H1 (cell line): Measurements from ENCODE around the gene FAAP100. TPM values are rescaled to one million over a fixed set of nuclear protein-coding genes. Genes with fewer than 3 reads are reported as not detected.

Experiments
- CTCF ChIA-PET: fragments of 300-600 bp; sonication (Branson Sonifier 250); formaldehyde crosslinking; loops from one replicate; lab custom pipeline; 2021; ENCODE audit not compliant: partially characterized antibody; lab: Charles Lee
- POLR2A ChIA-PET: fragments of 300-600 bp; sonication (Branson Sonifier 250); formaldehyde crosslinking; loops from one replicate; lab custom pipeline; 2021; ENCODE audit warnings: inconsistent platforms; ENCODE audit not compliant: partially characterized antibody; lab: Charles Lee
- DNase-seq, 2 experiments: peaks; one replicate each; pipeline versions ENCODE4 v3.0.0 to v3.0.0-alpha.2; 2010 to 2022; ENCODE audit warnings: low spot score in 2 of 2, low read depth in 1 of 2, mixed read lengths in 1 of 2
- FAIRE-seq: peaks from 2 replicates; lab custom pipeline; 2011; peaks lifted over from hg19 to GRCh38; lab: Jason Lieb, UNC
- H2AFZ ChIP-seq: 2 replicates; pipeline ENCODE4 v1.8.1; 2012; ENCODE audit warnings: low read length, inconsistent platforms
- H2AK5ac ChIP-seq: 2 replicates; pipeline ENCODE4 v1.6.1; 2013; ENCODE audit warnings: low read depth, low read length
- H2BK120ac ChIP-seq: replicated peaks from 2 replicates; pipeline ENCODE3; 2013; ENCODE audit warnings: low read depth, low read length, inconsistent platforms
- H2BK12ac ChIP-seq: 2 replicates; pipeline ENCODE4 v1.6.1; 2013; ENCODE audit warnings: low read depth, low read length
- H2BK15ac ChIP-seq: 2 replicates; pipeline ENCODE4 v1.6.1; 2013; ENCODE audit warnings: low read length
- H2BK20ac ChIP-seq: 2 replicates; pipeline ENCODE4 v1.6.1; 2013; ENCODE audit warnings: low read length
- H2BK5ac ChIP-seq: 2 replicates; pipeline ENCODE4 v1.6.1; 2013; ENCODE audit warnings: low read depth, low read length
- H3K14ac ChIP-seq: 2 replicates; pipeline ENCODE4 v1.6.1; 2013; ENCODE audit warnings: inconsistent platforms; ENCODE audit not compliant: insufficient read length
- H3K18ac ChIP-seq: 2 replicates; pipeline ENCODE4 v1.6.1; 2013; ENCODE audit warnings: low read length; ENCODE audit errors: extremely low read depth
- H3K23ac ChIP-seq: 2 replicates; pipeline ENCODE4 v1.6.1; 2013; ENCODE audit warnings: inconsistent platforms; ENCODE audit not compliant: insufficient read length
- H3K23me2 ChIP-seq: 2 replicates; pipeline ENCODE4 v1.6.1; 2013; ENCODE audit warnings: low read depth, low read length
- H3K27ac ChIP-seq: 2 replicates; pipeline ENCODE4 v1.6.1; 2011; ENCODE audit warnings: low read depth, low read length, inconsistent platforms
- H3K27me3 ChIP-seq, 4 experiments: replicated peaks in 1 of 4; 1 replicate in 1 of 4; 2 replicates in 3 of 4; pipeline versions ENCODE4 v1.6.1 to v1.8.1; 2011 to 2013; ENCODE audit warnings: low read length in 3 of 4, mild to moderate bottlenecking in 3 of 4, inconsistent platforms in 2 of 4, mixed read lengths in 2 of 4, moderate library complexity in 1 of 4; ENCODE audit not compliant: control insufficient read depth in 3 of 4, insufficient read depth in 3 of 4; ENCODE audit errors: extremely low read depth in 1 of 4
- H3K36me3 ChIP-seq, 4 experiments: 2 replicates each; pipeline versions ENCODE4 v1.6.1 to v1.8.1; 2011 to 2013; ENCODE audit warnings: mild to moderate bottlenecking in 4 of 4, low read length in 3 of 4, moderate library complexity in 2 of 4, control low read depth in 1 of 4, inconsistent platforms in 1 of 4; ENCODE audit not compliant: insufficient read depth in 4 of 4, control insufficient read depth in 2 of 4
- H3K4ac ChIP-seq: replicated peaks from 2 replicates; pipeline ENCODE3; 2013; ENCODE audit warnings: low read length, low read depth, mixed read lengths, inconsistent platforms; ENCODE audit not compliant: insufficient read length
- H3K4me1 ChIP-seq, 4 experiments: replicated peaks in 1 of 4; 1 replicate in 1 of 4; 2 replicates in 3 of 4; pipeline versions ENCODE4 v1.6.1 to v1.8.1; 2011 to 2013; ENCODE audit warnings: low read length in 3 of 4, inconsistent platforms in 2 of 4, mixed read lengths in 1 of 4; ENCODE audit not compliant: insufficient read depth in 4 of 4, control insufficient read depth in 3 of 4
- H3K4me2 ChIP-seq, 2 experiments: 2 replicates each; pipeline versions ENCODE4 v1.6.1 to v1.8.1; 2011 to 2013; ENCODE audit warnings: low read depth in 2 of 2, low read length in 2 of 2, control low read depth in 1 of 2, inconsistent platforms in 1 of 2, mild to moderate bottlenecking in 1 of 2; ENCODE audit not compliant: insufficient read depth in 1 of 2
- H3K4me3 ChIP-seq, 4 experiments: fragments of 200-600, 300-600 bp in 1 of 4; sonication (generic), shearing (Covaris generic), sonication (Bioruptor Twin) in 1 of 4; 2 replicates each; pipeline versions ENCODE4 v1.5.1 to v1.8.1; 2011 to 2016; ENCODE audit warnings: low read length in 4 of 4, low read depth in 3 of 4, control low read depth in 2 of 4, inconsistent platforms in 2 of 4, mild to moderate bottlenecking in 2 of 4, mixed read lengths in 1 of 4, moderate library complexity in 1 of 4; ENCODE audit not compliant: insufficient read depth in 2 of 4; ENCODE audit errors: extremely low read depth in 1 of 4
- H3K56ac ChIP-seq: replicated peaks from 2 replicates; pipeline ENCODE3; 2013; ENCODE audit warnings: low read depth, mild to moderate bottlenecking, mixed read lengths, low read length, inconsistent platforms; ENCODE audit not compliant: insufficient read length
- H3K79me1 ChIP-seq: 2 replicates; pipeline ENCODE4 v1.6.1; 2013; ENCODE audit warnings: low read depth, low read length, control low read depth
- H3K79me2 ChIP-seq, 2 experiments: 2 replicates each; pipeline versions ENCODE4 v1.6.1 to v1.8.1; 2012 to 2013; ENCODE audit warnings: low read length in 2 of 2, mild to moderate bottlenecking in 2 of 2, inconsistent platforms in 1 of 2; ENCODE audit not compliant: insufficient read depth in 2 of 2, control insufficient read depth in 1 of 2
- H3K9ac ChIP-seq, 4 experiments: replicated peaks in 1 of 4; 1 replicate in 1 of 4; 2 replicates in 3 of 4; pipeline versions ENCODE4 v1.6.1 to v1.8.1; 2011 to 2013; ENCODE audit warnings: low read depth in 3 of 4, low read length in 3 of 4, control low read depth in 2 of 4, mild to moderate bottlenecking in 2 of 4, moderate library complexity in 2 of 4, inconsistent platforms in 1 of 4; ENCODE audit errors: extremely low read depth in 1 of 4
- H3K9me3 ChIP-seq, 2 experiments: 2 replicates each; pipeline versions ENCODE4 v1.6.1 to v1.8.1; 2012 to 2013; ENCODE audit warnings: mild to moderate bottlenecking in 2 of 2, moderate library complexity in 2 of 2, control low read depth in 1 of 2, inconsistent platforms in 1 of 2, low read depth in 1 of 2, low read length in 1 of 2, mixed read lengths in 1 of 2; ENCODE audit not compliant: insufficient read depth in 2 of 2
- H4K20me1 ChIP-seq, 2 experiments: replicated peaks in 1 of 2; 2 replicates each; pipeline versions ENCODE3 to v1.8.1; 2011 to 2013; ENCODE audit warnings: inconsistent platforms in 2 of 2, low read length in 2 of 2, mild to moderate bottlenecking in 1 of 2; ENCODE audit not compliant: insufficient read depth in 2 of 2, control insufficient read depth in 1 of 2
- H4K5ac ChIP-seq: 2 replicates; pipeline ENCODE4 v1.6.1; 2013; ENCODE audit warnings: low read length, low read depth, mixed read lengths, inconsistent platforms; ENCODE audit not compliant: insufficient read length
- H4K8ac ChIP-seq: 2 replicates; pipeline ENCODE4 v1.8.0; 2013; ENCODE audit warnings: mild to moderate bottlenecking, moderate library complexity, low read length, inconsistent platforms; ENCODE audit not compliant: insufficient read depth; ENCODE audit errors: extremely low read depth
- H4K91ac ChIP-seq: replicated peaks from 2 replicates; pipeline ENCODE3; 2013; ENCODE audit warnings: low read length, mixed read lengths, inconsistent platforms; ENCODE audit not compliant: insufficient read length
- ASH2L ChIP-seq: fragments of 200-600, 300-600 bp; sonication (generic); IDR thresholded peaks from one replicate; pipeline ENCODE4 v1.7.1; 2017; ENCODE audit warnings: low read length
- BACH1 ChIP-seq: IDR thresholded peaks from 2 replicates; pipeline ENCODE4 v1.6.1; 2012; ENCODE audit warnings: low read length, improper control_type of control experiment
- BCL11A ChIP-seq, 2 experiments: IDR thresholded peaks; one replicate each; pipeline ENCODE4 v1.6.1; 2011; ENCODE audit warnings: low read depth in 2 of 2, low read length in 2 of 2, mild to moderate bottlenecking in 2 of 2
- BRCA1 ChIP-seq: IDR thresholded peaks from 2 replicates; pipeline ENCODE4 v1.6.1; 2012; ENCODE audit warnings: low read depth, low read length, improper control_type of control experiment
- EGR1 ChIP-seq: IDR thresholded peaks from 2 replicates; pipeline ENCODE4 v1.6.1; 2011; ENCODE audit warnings: low read depth, low read length, borderline replicate concordance
- EZH2 ChIP-seq: fragments of 200-600 bp; sonication (generic); IDR thresholded peaks from 2 replicates; pipeline ENCODE4 v1.7.1; 2012; ENCODE audit warnings: low read depth, mild to moderate bottlenecking, moderate library complexity, low read length, inconsistent platforms; ENCODE audit not compliant: severe bottlenecking
- JUN ChIP-seq: IDR thresholded peaks from 2 replicates; pipeline ENCODE4 v1.6.1; 2011; ENCODE audit warnings: low read depth, mild to moderate bottlenecking, improper control_type of control experiment, low read length
- RFX5 ChIP-seq: IDR thresholded peaks from 2 replicates; pipeline ENCODE4 v1.6.1; 2011; ENCODE audit warnings: low read depth, low read length, improper control_type of control experiment, borderline replicate concordance
- SIRT6 ChIP-seq: IDR thresholded peaks from one replicate; pipeline ENCODE4 v1.7.1; 2012; ENCODE audit warnings: low read length, inconsistent platforms
- SP2 ChIP-seq: IDR thresholded peaks from 2 replicates; pipeline ENCODE4 v1.6.1; 2012; ENCODE audit warnings: mild to moderate bottlenecking, low read length, inconsistent platforms
- SRF ChIP-seq: IDR thresholded peaks from 2 replicates; pipeline ENCODE4 v1.6.1; 2011; ENCODE audit warnings: mild to moderate bottlenecking, low read depth, low read length, moderate library complexity
- TAF1 ChIP-seq: IDR thresholded peaks from 2 replicates; pipeline ENCODE4 v1.6.1; 2011; ENCODE audit warnings: mild to moderate bottlenecking, low read depth, low read length
- WGBS, 2 experiments: shearing (Covaris generic) in 1 of 2; methylation state at CpG; one replicate each; pipeline versions ENCODE4 v1.1.6 to v1.1.7; 2013 to 2015; ENCODE audit warnings: low lambda C conversion rate in 2 of 2, mixed read lengths in 2 of 2, inconsistent platforms in 1 of 2, low coverage in 1 of 2, missing lambda C conversion rate in 1 of 2; ENCODE audit not compliant: insufficient replicate concordance in 2 of 2, insufficient coverage in 1 of 2, insufficient read length in 1 of 2; ENCODE audit errors: extremely low coverage in 1 of 2, missing lambda C conversion rate in 1 of 2; 5-methylcytosine and 5-hydroxymethylcytosine counted together
- polyA plus RNA-seq, 7 experiments: library from polyadenylated mRNA; depleted of rRNA in 3 of 7; stranded (reverse) in 5 of 7; unstranded in 2 of 7; fragments of >200 nt in 5 of 7; fragments of 200-250 nt in 2 of 7; gene quantifications; 1 replicate in 5 of 7; 2 replicates in 1 of 7; 4 replicates in 1 of 7; pipeline versions ENCODE4 v1.2.1 to v1.2.3, GENCODE V29; 2011 to 2013; ENCODE audit warnings: missing spikeins in 2 of 7, mixed read lengths in 2 of 7
- total RNA-seq: library from RNA; stranded (reverse); fragmentation: NEBNext Ultra II Directional; extraction: Animal tissue kit (Norgen Biotek cat#: 25700); gene quantifications from 2 replicates; pipeline ENCODE4 v1.2.1, GENCODE V29; 2021

Gene FAAP100
- total and polyA plus RNA-seq, 2 of the 8 experiments (the other 6 are each of a cell fraction or from before 2014, with no cell fraction given), result 23.2 to 41.8 TPM

- ChIA-PET CTCF (interaction anchor here (0.6 to 1.6 kb wide), 3 partner anchors 10 to 538 kb away, joined by 3 to 10 read pairs (median 3); no protein-coding TSS in a partner anchor), POLR2A (interaction anchor here (0.6 to 2.8 kb wide), 8 partner anchors 8 to 25 kb away, joined by 3 to 16 read pairs (median 4); partner anchors contain the start of genes ACTG1 and FAAP100)
- no peak overlapping the region for H2AFZ ChIP-seq
- H2BK15ac ChIP-seq, result no peak overlapping the region
- H2BK12ac ChIP-seq, result no peak overlapping the region
- no peak overlapping the region for H3K9ac ChIP-seq
- peaks cover 28% of the 10 kb centered on the region; the same call in 1 of the 2 replicates for H3K23me2 ChIP-seq
- H3K4ac ChIP-seq, result no peak overlapping the region
- 87% methylated on average over 21 of the region's 21 CpGs; no CpG with 5 or more reads in 1 of the 2 experiments for WGBS, 2 experiments
- no peak overlapping the region; the same call in 1 of the 2 replicates for H2BK20ac ChIP-seq
- no peak overlapping the region for H2BK5ac ChIP-seq
- H4K91ac ChIP-seq, result no peak overlapping the region
- H3K18ac ChIP-seq, result no peak overlapping the region
- peak overlapping the region; percentile 21; the same call in 1 of the 2 replicates for H4K8ac ChIP-seq
- FAIRE-seq, result no peak
- H2AK5ac ChIP-seq, result no peak overlapping the region
- DNase-seq, result no peak
- H2BK120ac ChIP-seq, result no peak overlapping the region
- H3K23ac ChIP-seq, result no peak overlapping the region
- no peaks in the 10 kb centered on the region for H3K79me2 ChIP-seq
- peaks cover 8 to 28% (median 24%) of the 10 kb centered on the region in 4 experiments; a peak in 6 of 7 replicates for H3K27me3 ChIP-seq
- no peak overlapping the region for H3K14ac ChIP-seq
- H3K27ac ChIP-seq, result no peak overlapping the region
- H3K4me2 ChIP-seq, result no peak overlapping the region
- H3K36me3 ChIP-seq, result no peaks in the 10 kb centered on the region
- peaks cover 4 to 8% of the 10 kb centered on the region in 2 experiments; a peak in 2 of 4 replicates for H3K9me3 ChIP-seq
- no peak overlapping the region for H3K4me3 ChIP-seq
- no peak overlapping the region for H3K56ac ChIP-seq
- peaks cover 0 to 11% (median 5%) of the 10 kb centered on the region in 4 experiments; a peak in 5 of 7 replicates for H3K4me1 ChIP-seq
- no peak overlapping the region for H4K5ac ChIP-seq
- H3K79me1 ChIP-seq, result 0 out of 2 replicates have a peak, but pooled peaks cover 3% of the 10 kb centered on the region
- H4K20me1 ChIP-seq, result peaks cover 0 to 9% of the 10 kb centered on the region in 2 experiments
- TF ChIP-seq BCL11A (IDR thresholded peaks at IDR 0.05; ENCODE audit: low read depth in 2 of 2, low read length in 2 of 2) (no peak), EZH2 (no peak), EGR1 (no peak), SIRT6 (no peak), JUN (no peak), RFX5 (no peak), SRF (no peak), BACH1 (no peak), ASH2L (no peak), BRCA1 (no peak), SP2 (no peak), TAF1 (no peak)
Measured at GRCh38 chr17:81533339-81534141, 18.6 kb downstream of the FAAP100 start.
